Gastrocnemius medialis (tissue), 4 donors: Measurements from ENCODE around the gene FGF19. TPM values are rescaled to one million over a fixed set of nuclear protein-coding genes. Genes with fewer than 3 reads are reported as not detected.

ENCODE experiments used
- ATAC-seq, 2 donors: fragments of 150-250 bp; one replicate each; pipeline ENCODE4 v1.9.1; 2016
- DNase-seq, 2 donors: peaks; one replicate each; pipeline ENCODE4 v3.0.0-alpha.2; 2019
- H3K27ac ChIP-seq, 4 donors: fragments of 200-600 bp; sonication (generic); 1 replicate in 1 of 4; 2 replicates in 3 of 4; pipeline ENCODE4 v1.5.1; 2016 to 2018; ENCODE audit warnings: mild to moderate bottlenecking in 2 of 4, moderate library complexity in 1 of 4
- H3K27me3 ChIP-seq, 3 donors: fragments of 200-600 bp; sonication (generic) in 2 of 3; 1 replicate in 1 of 3; 2 replicates in 2 of 3; pipeline versions ENCODE4 v1.5.1 to v1.6.0; 2016 to 2019; ENCODE audit warnings: mild to moderate bottlenecking in 1 of 3, moderate library complexity in 1 of 3
- H3K36me3 ChIP-seq, 2 donors: fragments of 200-600 bp; sonication (generic) in 1 of 2; one replicate each; pipeline ENCODE4 v1.5.1; 2017 to 2018
- H3K4me1 ChIP-seq, 2 donors: fragments of 200-600 bp; sonication (generic) in 1 of 2; one replicate each; pipeline ENCODE4 v1.5.1; 2016 to 2017; ENCODE audit warnings: mild to moderate bottlenecking in 2 of 2
- H3K4me3 ChIP-seq, 4 donors: fragments of 200-600 bp; sonication (generic) in 3 of 4; 1 replicate in 1 of 4; 2 replicates in 3 of 4; pipeline ENCODE4 v1.5.1; 2016 to 2019; ENCODE audit warnings: mild to moderate bottlenecking in 2 of 4
- H3K9me3 ChIP-seq, 3 donors: fragments of 200-600 bp; sonication (generic) in 2 of 3; 1 replicate in 1 of 3; 2 replicates in 2 of 3; pipeline ENCODE4 v1.5.1; 2016 to 2019
- CTCF ChIP-seq, 5 experiments: fragments of 450-650 bp in 3 of 5; fragments of 200-600 bp in 2 of 5; sonication (generic) in 2 of 5; IDR thresholded peaks in 4 of 5; conservative IDR thresholded peaks in 1 of 5; 1 replicate in 4 of 5; 2 replicates in 1 of 5; pipeline ENCODE4 v1.5.1; 2016 to 2019; ENCODE audit warnings: antibody characterized with exemption in 5 of 5, mild to moderate bottlenecking in 3 of 5, moderate library complexity in 3 of 5
- POLR2A ChIP-seq, 2 donors: fragments of 450-650 bp; IDR thresholded peaks; one replicate each; pipeline ENCODE4 v1.6.1; 2017; ENCODE audit warnings: antibody characterized with exemption in 2 of 2, mild to moderate bottlenecking in 2 of 2, moderate library complexity in 2 of 2
- in situ Hi-C, 4 donors: fragments of 200-750 bp; cut with MboI; loops; one replicate each; pipeline versions ENCODE4 v1.15.0 to v1.8.0; 2017; ENCODE audit warnings: low sequenced_read_pairs in 4 of 4
- intact Hi-C: fragments of 100-400 bp; cut with DNase I; formaldehyde crosslinking; loops from one replicate; pipeline ENCODE4 v1.15.1; 2023; ENCODE audit warnings: low total_unique reads
- total RNA-seq, 4 donors: library from RNA; depleted of rRNA; stranded (reverse); fragments of >200 nt; gene quantifications; one replicate each; pipeline versions ENCODE4 v1.1.0 to v1.2.3, GENCODE V29; 2016

The FGF19 gene
- total RNA-seq, 4 donors from 2014 or later = not detected

GRCh38 chr11:69700278-69701140 is 3.3 kb downstream of the FGF19 start:
- Histone ChIP-seq H3K4me1 (no peaks in the 10 kb centered on the region), H3K27me3 (peaks cover 48 to 65% (median 64%) of the 10 kb centered on the region in 3 donors), H3K27ac (no peak overlapping the region), H3K9me3 (no peaks in the 10 kb centered on the region), H3K4me3 (no peak overlapping the region), H3K36me3 (no peaks in the 10 kb centered on the region)
- in situ Hi-C loops = no loop called here
- ATAC-seq (no peak), DNase-seq (no peak)
- intact Hi-C loops = loop anchor here (5.0 kb wide), 1 partner anchor 187 kb away; no protein-coding TSS in a partner anchor
- no peak for TF ChIP-seq POLR2A (IDR thresholded peaks at IDR 0.05)
- no peak for TF ChIP-seq CTCF (IDR thresholded peaks at IDR 0.05 in 4 of 5, conservative IDR thresholded peaks at IDR 0.05 in 1 of 5)

- Histone ChIP-seq H3K4me3 (no peak overlapping the region), H3K4me1 (no peaks in the 10 kb centered on the region), H3K27ac (no peak overlapping the region), H3K36me3 (no peaks in the 10 kb centered on the region), H3K9me3 (no peaks in the 10 kb centered on the region), H3K27me3 (peaks cover 41 to 52% (median 52%) of the 10 kb centered on the region in 3 donors)
- ATAC-seq (no peak), DNase-seq (no peak)
- in situ Hi-C loops = loop anchor here in 2 of 4 donors (10.0 to 25.0 kb wide), 2 partner anchors 188 to 196 kb away; no protein-coding TSS in a partner anchor
- intact Hi-C loops = no loop called here
- TF ChIP-seq POLR2A (IDR thresholded peaks at IDR 0.05) (no peak), CTCF (IDR thresholded peaks at IDR 0.05 in 4 of 5, conservative IDR thresholded peaks at IDR 0.05 in 1 of 5) (no peak)
These were observed 4.6 kb downstream of the FGF19 start for GRCh38 chr11:69699213-69699612.

GRCh38 chr11:69698362-69698761 is 5.5 kb downstream of the FGF19 start:
- Histone ChIP-seq H3K4me1 (no peaks in the 10 kb centered on the region), H3K4me3 (no peak overlapping the region), H3K9me3 (no peaks in the 10 kb centered on the region), H3K27ac (no peak overlapping the region), H3K36me3 (no peaks in the 10 kb centered on the region), H3K27me3 (peaks cover 35 to 44% (median 43%) of the 10 kb centered on the region in 3 donors)
- in situ Hi-C loops = loop anchor here in 2 of 4 donors (10.0 to 25.0 kb wide), 2 partner anchors 189 to 196 kb away; no protein-coding TSS in a partner anchor
- intact Hi-C loops = no loop called here
- no peak for ATAC-seq
- TF ChIP-seq CTCF (IDR thresholded peaks at IDR 0.05 in 4 of 5, conservative IDR thresholded peaks at IDR 0.05 in 1 of 5) = no peak
- TF ChIP-seq POLR2A (IDR thresholded peaks at IDR 0.05) = no peak
- DNase-seq = no peak

GRCh38 chr11:69697861-69698260 is 6.0 kb downstream of the FGF19 start:
- no peaks in the 10 kb centered on the region for H3K4me1 ChIP-seq
- H3K36me3 ChIP-seq = no peaks in the 10 kb centered on the region
- no peaks in the 10 kb centered on the region for H3K9me3 ChIP-seq
- in situ Hi-C loops (loop anchor here in 2 of 4 donors (10.0 to 25.0 kb wide), 2 partner anchors 189 to 197 kb away; no protein-coding TSS in a partner anchor), intact Hi-C loops (no loop called here)
- ATAC-seq (no peak), DNase-seq (no peak)
- H3K27me3 ChIP-seq = peaks cover 31 to 40% (median 38%) of the 10 kb centered on the region in 3 donors
- no peak overlapping the region for H3K27ac ChIP-seq
- H3K4me3 ChIP-seq = no peak overlapping the region
- TF ChIP-seq POLR2A (IDR thresholded peaks at IDR 0.05) = no peak
- no peak for TF ChIP-seq CTCF (IDR thresholded peaks at IDR 0.05 in 4 of 5, conservative IDR thresholded peaks at IDR 0.05 in 1 of 5)
